CD14-positive monocyte (primary cell): Measurements from ENCODE around the gene FAM240A. TPM values are rescaled to one million over a fixed set of nuclear protein-coding genes. Genes with fewer than 3 reads are reported as not detected.
A peak's percentile ranks its signal among the peaks of the same experiment; 100 is the strongest.

Source experiments
- DNase-seq, 3 donors: peaks; one replicate each; pipeline ENCODE4 v3.0.0-alpha.2; 2011 to 2022
- H2AFZ ChIP-seq: 2 replicates; pipeline ENCODE4 v1.6.0; 2012; ENCODE audit warnings: mild to moderate bottlenecking, low read depth, low read length, inconsistent platforms; ENCODE audit not compliant: insufficient read depth, poor library complexity, severe bottlenecking
- H3K27ac ChIP-seq, 2 donors: 1 replicate in 1 of 2; 2 replicates in 1 of 2; pipeline ENCODE4 v1.5.1; 2012 to 2013; ENCODE audit warnings: low read length in 2 of 2, control low read depth in 1 of 2, inconsistent platforms in 1 of 2, low read depth in 1 of 2, mild to moderate bottlenecking in 1 of 2
- H3K27me3 ChIP-seq, 2 donors: one replicate each; pipeline versions ENCODE4 v1.6.0 to v1.6.1; 2011 to 2013; ENCODE audit warnings: low read length in 2 of 2; ENCODE audit not compliant: control insufficient read depth in 2 of 2, insufficient read depth in 2 of 2
- H3K36me3 ChIP-seq, 2 donors: replicated peaks in 1 of 2; 1 replicate in 1 of 2; 2 replicates in 1 of 2; pipeline versions ENCODE4 v1.5.1 to v1.6.1; 2012 to 2013; ENCODE audit warnings: low read length in 2 of 2, control low read depth in 1 of 2, inconsistent platforms in 1 of 2, mild to moderate bottlenecking in 1 of 2; ENCODE audit not compliant: insufficient read depth in 2 of 2, control insufficient read depth in 1 of 2
- H3K4me1 ChIP-seq, 2 donors: 1 replicate in 1 of 2; 2 replicates in 1 of 2; pipeline versions ENCODE4 v1.5.1 to v1.6.1; 2012 to 2013; ENCODE audit warnings: low read length in 2 of 2, control low read depth in 1 of 2, inconsistent platforms in 1 of 2, mild to moderate bottlenecking in 1 of 2, moderate library complexity in 1 of 2; ENCODE audit not compliant: insufficient read depth in 2 of 2, control insufficient read depth in 1 of 2
- H3K4me2 ChIP-seq: replicated peaks from 2 replicates; pipeline ENCODE3; 2012; ENCODE audit warnings: low read length, moderate library complexity, mild to moderate bottlenecking; ENCODE audit not compliant: poor library complexity, severe bottlenecking; ENCODE audit errors: extremely low read depth
- H3K4me3 ChIP-seq, 3 experiments: fragments of 200-600 bp in 1 of 3; sonication (generic) in 1 of 3; replicated peaks in 1 of 3; 1 replicate in 2 of 3; 2 replicates in 1 of 3; pipeline ENCODE4 v1.5.1; 2011 to 2013; ENCODE audit warnings: low read length in 3 of 3, mild to moderate bottlenecking in 3 of 3, control low read depth in 2 of 3, low read depth in 2 of 3, inconsistent platforms in 1 of 3, moderate library complexity in 1 of 3
- H3K79me2 ChIP-seq: 2 replicates; pipeline ENCODE4 v1.6.0; 2012; ENCODE audit warnings: mild to moderate bottlenecking, control low read depth, inconsistent platforms, low read length, moderate library complexity; ENCODE audit not compliant: insufficient read depth
- H3K9ac ChIP-seq: 2 replicates; pipeline ENCODE4 v1.6.0; 2017; ENCODE audit warnings: low read length, mild to moderate bottlenecking; ENCODE audit not compliant: insufficient read depth, poor library complexity, severe bottlenecking
- H3K9me3 ChIP-seq, 2 donors: replicated peaks in 1 of 2; 1 replicate in 1 of 2; 2 replicates in 1 of 2; pipeline versions ENCODE4 v1.5.1 to v1.6.1; 2012 to 2013; ENCODE audit warnings: low read length in 2 of 2, control low read depth in 1 of 2; ENCODE audit not compliant: control insufficient read depth in 1 of 2, insufficient read depth in 1 of 2
- H4K20me1 ChIP-seq: 2 replicates; pipeline ENCODE4 v1.6.0; 2012; ENCODE audit warnings: mild to moderate bottlenecking, low read length, control low read depth, moderate library complexity; ENCODE audit not compliant: insufficient read depth
- H3K27ac Mint-ChIP-seq, 7 donors: one replicate each; pipeline ENCODE4 v1.8.0; 2020; ENCODE audit warnings: mild to moderate bottlenecking in 7 of 7, mixed read lengths in 7 of 7, moderate library complexity in 6 of 7, inconsistent platforms in 2 of 7
- H3K27me3 Mint-ChIP-seq, 3 donors: one replicate each; pipeline ENCODE4 v1.8.0; 2021 to 2022; ENCODE audit warnings: low read depth in 3 of 3, mild to moderate bottlenecking in 3 of 3, mixed read lengths in 3 of 3, moderate library complexity in 3 of 3, inconsistent platforms in 1 of 3
- H3K36me3 Mint-ChIP-seq, 2 donors: one replicate each; pipeline ENCODE4 v1.8.0; 2020; ENCODE audit warnings: mixed read lengths in 2 of 2, inconsistent platforms in 1 of 2, mild to moderate bottlenecking in 1 of 2
- H3K4me1 Mint-ChIP-seq: one replicate; pipeline ENCODE4 v1.8.0; 2020; ENCODE audit warnings: mild to moderate bottlenecking, mixed read lengths
- H3K4me3 Mint-ChIP-seq, 2 donors: one replicate each; pipeline ENCODE4 v1.8.0; 2020; ENCODE audit warnings: mild to moderate bottlenecking in 2 of 2, mixed read lengths in 2 of 2, moderate library complexity in 1 of 2
- H3K9me3 Mint-ChIP-seq, 7 donors: one replicate each; pipeline ENCODE4 v1.8.0; 2020 to 2022; ENCODE audit warnings: mixed read lengths in 7 of 7, mild to moderate bottlenecking in 6 of 7, moderate library complexity in 6 of 7, inconsistent platforms in 2 of 7
- WGBS: methylation state at CpG from one replicate; pipeline ENCODE4 v1.1.5; 2013; ENCODE audit warnings: missing lambda C conversion rate; ENCODE audit not compliant: insufficient coverage; 5-methylcytosine and 5-hydroxymethylcytosine counted together
- intact Hi-C, 2 donors: fragments of 100-400 bp; cut with micrococcal nuclease; formaldehyde crosslinking; loops; one replicate each; pipeline versions ENCODE4 v1.15.0 to v1.15.1; 2023
- polyA plus RNA-seq, 3 donors: library from polyadenylated mRNA; depleted of rRNA in 1 of 3; unstranded in 2 of 3; stranded (reverse) in 1 of 3; fragments of 300-500 nt in 2 of 3; fragments of >200 nt in 1 of 3; fragmentation: Illumina TruSeq in 2 of 3; gene quantifications; 1 replicate in 2 of 3; 2 replicates in 1 of 3; pipeline ENCODE4 v1.2.3, GENCODE V29; 2012 to 2021
- TF ChIP-seq, protein P1 (sequence below): fragments of 200-600 bp; IDR thresholded peaks from one replicate; pipeline ENCODE4 v1.8.0; 2022; ENCODE audit warnings: antibody characterized with exemption, mild to moderate bottlenecking

FAM240A gene
- polyA plus RNA-seq, 3 donors: not detected

DNA sequence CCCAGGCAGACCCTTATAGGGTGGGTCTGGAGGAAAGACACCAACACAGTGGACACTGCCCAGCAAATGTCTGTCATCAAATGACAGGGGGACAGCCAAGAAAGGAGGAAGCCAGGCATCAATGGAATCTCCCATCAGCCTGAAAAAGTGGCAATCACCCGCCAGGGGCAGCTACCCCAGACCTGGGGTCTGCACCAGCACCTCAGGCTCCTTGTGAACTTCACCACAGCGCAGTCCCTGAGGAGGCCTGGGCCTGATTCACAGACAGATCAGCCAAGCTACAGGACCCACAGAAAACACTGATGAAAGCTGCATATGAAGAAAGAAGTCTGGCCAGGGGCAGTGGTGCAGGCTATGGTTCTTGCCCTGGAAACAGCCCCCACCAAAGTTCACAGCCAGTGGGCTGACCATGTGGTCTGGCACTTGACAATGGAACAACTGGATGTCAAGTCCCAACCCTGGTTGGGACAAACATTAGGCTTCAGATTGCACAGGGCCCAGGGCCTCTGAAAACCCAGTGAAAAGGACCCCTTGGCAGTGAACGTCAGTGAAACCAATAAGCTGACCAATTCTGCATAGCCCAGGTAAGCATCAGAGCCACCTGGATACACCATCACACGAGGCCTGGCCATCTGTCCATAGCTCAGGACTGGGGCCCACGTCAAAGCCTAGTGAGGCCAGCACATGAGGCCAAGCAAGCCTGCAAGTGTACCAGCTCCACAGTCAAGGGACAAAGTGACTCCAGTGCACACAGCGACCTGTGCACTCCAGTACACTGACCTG is 52.1 kb downstream of the FAM240A start:
- Histone ChIP-seq H3K27ac (no peak overlapping the region), H3K9me3 (no peaks in the 10 kb centered on the region), H3K4me2 (no peak overlapping the region), H3K27me3 (no peaks in the 10 kb centered on the region), H3K4me1 (no peaks in the 10 kb centered on the region), H3K9ac (no peak overlapping the region), H3K36me3 (no peaks in the 10 kb centered on the region), H4K20me1 (no peaks in the 10 kb centered on the region), H3K4me3 (no peak overlapping the region), H3K79me2 (no peaks in the 10 kb centered on the region), H2AFZ (no peak overlapping the region)
- H3K9me3 Mint-ChIP-seq: no peaks in the 10 kb centered on the region
- no peak overlapping the region for H3K4me3 Mint-ChIP-seq
- DNase-seq: no peak
- 88% methylated on average over 6 of the region's 6 CpGs for WGBS
- no peaks in the 10 kb centered on the region for H3K36me3 Mint-ChIP-seq
- H3K4me1 Mint-ChIP-seq: no peaks in the 10 kb centered on the region
- H3K27me3 Mint-ChIP-seq: peaks cover 6 to 9% (median 6%) of the 10 kb centered on the region in 3 donors
- TF ChIP-seq, protein P1, sequence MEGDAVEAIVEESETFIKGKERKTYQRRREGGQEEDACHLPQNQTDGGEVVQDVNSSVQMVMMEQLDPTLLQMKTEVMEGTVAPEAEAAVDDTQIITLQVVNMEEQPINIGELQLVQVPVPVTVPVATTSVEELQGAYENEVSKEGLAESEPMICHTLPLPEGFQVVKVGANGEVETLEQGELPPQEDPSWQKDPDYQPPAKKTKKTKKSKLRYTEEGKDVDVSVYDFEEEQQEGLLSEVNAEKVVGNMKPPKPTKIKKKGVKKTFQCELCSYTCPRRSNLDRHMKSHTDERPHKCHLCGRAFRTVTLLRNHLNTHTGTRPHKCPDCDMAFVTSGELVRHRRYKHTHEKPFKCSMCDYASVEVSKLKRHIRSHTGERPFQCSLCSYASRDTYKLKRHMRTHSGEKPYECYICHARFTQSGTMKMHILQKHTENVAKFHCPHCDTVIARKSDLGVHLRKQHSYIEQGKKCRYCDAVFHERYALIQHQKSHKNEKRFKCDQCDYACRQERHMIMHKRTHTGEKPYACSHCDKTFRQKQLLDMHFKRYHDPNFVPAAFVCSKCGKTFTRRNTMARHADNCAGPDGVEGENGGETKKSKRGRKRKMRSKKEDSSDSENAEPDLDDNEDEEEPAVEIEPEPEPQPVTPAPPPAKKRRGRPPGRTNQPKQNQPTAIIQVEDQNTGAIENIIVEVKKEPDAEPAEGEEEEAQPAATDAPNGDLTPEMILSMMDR: no peak
- no peak overlapping the region for H3K27ac Mint-ChIP-seq
- intact Hi-C loops: no loop called here

DNA sequence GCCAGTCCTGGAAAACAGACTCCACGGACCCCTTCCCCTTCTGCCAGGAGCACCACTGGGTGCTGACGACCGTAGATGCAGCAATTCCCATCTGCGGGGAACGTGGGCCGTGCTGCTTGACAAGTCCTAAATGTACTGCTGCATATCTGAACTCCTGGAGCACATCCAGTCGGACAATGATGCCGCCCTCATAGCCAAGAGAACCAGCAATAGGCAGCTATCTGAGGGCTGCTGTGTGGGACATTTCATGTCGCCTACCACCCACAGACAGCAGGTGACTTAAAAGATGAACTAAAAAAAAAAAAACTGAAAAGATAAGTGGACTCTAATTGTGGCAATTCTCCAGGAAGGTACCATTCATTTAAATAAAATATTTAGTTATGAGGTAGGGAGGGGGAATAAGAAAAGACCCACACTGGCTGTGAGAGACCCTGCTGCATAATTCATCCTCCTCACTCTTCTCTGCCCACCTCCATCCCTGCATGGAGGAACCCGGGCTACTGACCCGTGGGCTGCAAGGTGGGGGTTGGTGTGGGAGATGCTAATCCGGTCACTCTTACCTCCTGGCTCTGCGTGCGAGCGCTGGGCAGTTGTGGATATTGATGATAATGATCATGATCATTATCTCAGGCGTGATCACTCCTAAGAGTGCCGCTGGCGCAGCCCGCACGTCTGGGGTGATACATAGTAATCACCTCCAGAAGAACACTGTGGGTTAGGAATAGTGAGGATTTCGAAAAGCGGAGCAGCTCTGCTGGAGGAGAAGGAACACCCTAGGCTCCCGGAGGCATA is 52.8 kb downstream of the FAM240A start:
- TF ChIP-seq, protein P1: no peak
- Histone ChIP-seq H2AFZ (no peak overlapping the region), H4K20me1 (no peaks in the 10 kb centered on the region), H3K4me1 (no peaks in the 10 kb centered on the region), H3K4me3 (no peak overlapping the region), H3K27me3 (no peaks in the 10 kb centered on the region), H3K36me3 (no peaks in the 10 kb centered on the region), H3K27ac (no peak overlapping the region), H3K79me2 (no peaks in the 10 kb centered on the region), H3K9ac (no peak overlapping the region), H3K9me3 (no peaks in the 10 kb centered on the region), H3K4me2 (no peak overlapping the region)
- 49% methylated on average over 9 of the region's 23 CpGs for WGBS
- Mint-ChIP-seq H3K4me1 (no peaks in the 10 kb centered on the region), H3K4me3 (no peak overlapping the region), H3K36me3 (no peaks in the 10 kb centered on the region), H3K27me3 (peaks cover 5 to 6% (median 6%) of the 10 kb centered on the region in 3 donors), H3K27ac (peak overlapping the region in 2 of 7 donors; percentile 42 to 57), H3K9me3 (no peaks in the 10 kb centered on the region)
- intact Hi-C loops: no loop called here
- DNase-seq: no peak
